Skeletal muscle cell (primary cell): Measurements from ENCODE around the gene LNX1.

Source experiments
- DNase-seq: peaks from one replicate; pipeline ENCODE4 v3.0.0-alpha.2; 2010; ENCODE audit warnings: low read depth
- H3K4me3 ChIP-seq: 2 replicates; pipeline ENCODE4 v1.5.1; 2011; ENCODE audit warnings: low read depth, mild to moderate bottlenecking, control low read depth, low read length, moderate library complexity

LNX1 gene

GRCh38 chr4:53510321-53510720 is 81.0 kb downstream of the LNX1 start:
- H3K4me3 ChIP-seq = no peak overlapping the region
- no peak for DNase-seq

- DNase-seq = peak; percentile 90
- no peak overlapping the region for H3K4me3 ChIP-seq
These were observed 82.8 kb downstream of the LNX1 start for GRCh38 chr4:53508446-53508845.

GRCh38 chr4:53507671-53508286 is 83.5 kb downstream of the LNX1 start:
- peak overlapping the region; percentile 12 for H3K4me3 ChIP-seq
- DNase-seq = peak; percentile 97

- no peak overlapping the region for H3K4me3 ChIP-seq
- DNase-seq = no peak
These were observed 84.2 kb downstream of the LNX1 start for GRCh38 chr4:53507058-53507457.

GRCh38 chr4:53505947-53506346 is 85.3 kb downstream of the LNX1 start:
- H3K4me3 ChIP-seq = no peak overlapping the region
- DNase-seq = no peak

GRCh38 chr4:53502094-53502493 is 89.2 kb downstream of the LNX1 start:
- no peak overlapping the region for H3K4me3 ChIP-seq
- DNase-seq = no peak

- H3K4me3 ChIP-seq = no peak overlapping the region
- no peak for DNase-seq
These were observed 89.7 kb downstream of the LNX1 start for GRCh38 chr4:53501561-53501960.

GRCh38 chr4:53500546-53500945 is 90.7 kb downstream of the LNX1 start:
- no peak overlapping the region for H3K4me3 ChIP-seq
- no peak for DNase-seq

- no peak overlapping the region for H3K4me3 ChIP-seq
- DNase-seq = no peak
These were observed 91.5 kb downstream of the LNX1 start for GRCh38 chr4:53499791-53500190.

GRCh38 chr4:53498706-53499105 is 92.6 kb downstream of the LNX1 start:
- no peak overlapping the region for H3K4me3 ChIP-seq
- DNase-seq = no peak

- DNase-seq = no peak
- no peak overlapping the region for H3K4me3 ChIP-seq
These were observed 93.6 kb downstream of the LNX1 start for GRCh38 chr4:53497487-53498244.

- no peak overlapping the region for H3K4me3 ChIP-seq
- no peak for DNase-seq
These were observed 96.4 kb downstream of the LNX1 start for GRCh38 chr4:53494851-53495250.

- DNase-seq = peak; percentile 84
- no peak overlapping the region for H3K4me3 ChIP-seq
These were observed 100.2 kb downstream of the LNX1 start for GRCh38 chr4:53490965-53491622.

GRCh38 chr4:53490161-53490956 is 100.9 kb downstream of the LNX1 start:
- H3K4me3 ChIP-seq = no peak overlapping the region
- no peak for DNase-seq

- no peak overlapping the region for H3K4me3 ChIP-seq
- DNase-seq = no peak
These were observed 101.9 kb downstream of the LNX1 start for GRCh38 chr4:53489279-53489889.

GRCh38 chr4:53487766-53488165 is 103.5 kb downstream of the LNX1 start:
- no peak overlapping the region for H3K4me3 ChIP-seq
- no peak for DNase-seq

- no peak for DNase-seq
- no peak overlapping the region for H3K4me3 ChIP-seq
These were observed 105.6 kb downstream of the LNX1 start for GRCh38 chr4:53485658-53486040.

GRCh38 chr4:53484911-53485657 is 106.2 kb downstream of the LNX1 start:
- no peak overlapping the region for H3K4me3 ChIP-seq
- DNase-seq = no peak

GRCh38 chr4:53483250-53483649 is 108.0 kb downstream of the LNX1 start:
- H3K4me3 ChIP-seq = no peak overlapping the region
- no peak for DNase-seq
